DND-41 (cell line): ENCODE measurements around the gene SLC15A5.

Experiments used
- CTCF ChIP-seq: IDR thresholded peaks from 2 replicates; pipeline ENCODE4 v1.5.1; 2012; ENCODE audit warnings: borderline replicate concordance, low read length, moderate library complexity, mild to moderate bottlenecking; ENCODE audit not compliant: poor library complexity, severe bottlenecking; ENCODE audit errors: extremely low read depth
- EZH2 ChIP-seq: IDR thresholded peaks from 3 replicates; pipeline ENCODE4 v1.6.1; 2012; ENCODE audit warnings: borderline replicate concordance, low read depth, mild to moderate bottlenecking, moderate library complexity, low read length, inconsistent platforms; ENCODE audit not compliant: severe bottlenecking

DNA sequence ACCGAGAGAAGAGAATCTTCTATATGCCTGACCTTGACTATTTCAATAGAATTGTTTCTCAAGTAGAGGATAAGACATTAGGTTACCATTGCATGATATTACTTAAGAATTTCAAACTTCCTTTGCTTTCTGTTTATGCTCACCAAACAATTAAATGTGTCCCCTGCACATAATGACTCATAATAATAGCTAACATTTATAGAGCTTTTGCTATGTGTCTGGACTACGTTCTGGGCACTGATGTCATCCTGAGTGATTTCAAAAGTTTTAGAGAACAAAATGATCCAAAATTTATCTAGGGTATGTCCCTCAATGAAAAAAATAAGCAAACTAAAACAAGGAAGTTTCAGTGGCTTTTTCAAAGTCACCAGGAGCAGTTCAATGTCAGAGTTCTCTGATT lies 38.8 kb downstream of the SLC15A5 start:
- no peak for TF ChIP-seq CTCF
- no peak for TF ChIP-seq EZH2
